ENCODE results near the gene VPS25.

Gene VPS25

DNA sequence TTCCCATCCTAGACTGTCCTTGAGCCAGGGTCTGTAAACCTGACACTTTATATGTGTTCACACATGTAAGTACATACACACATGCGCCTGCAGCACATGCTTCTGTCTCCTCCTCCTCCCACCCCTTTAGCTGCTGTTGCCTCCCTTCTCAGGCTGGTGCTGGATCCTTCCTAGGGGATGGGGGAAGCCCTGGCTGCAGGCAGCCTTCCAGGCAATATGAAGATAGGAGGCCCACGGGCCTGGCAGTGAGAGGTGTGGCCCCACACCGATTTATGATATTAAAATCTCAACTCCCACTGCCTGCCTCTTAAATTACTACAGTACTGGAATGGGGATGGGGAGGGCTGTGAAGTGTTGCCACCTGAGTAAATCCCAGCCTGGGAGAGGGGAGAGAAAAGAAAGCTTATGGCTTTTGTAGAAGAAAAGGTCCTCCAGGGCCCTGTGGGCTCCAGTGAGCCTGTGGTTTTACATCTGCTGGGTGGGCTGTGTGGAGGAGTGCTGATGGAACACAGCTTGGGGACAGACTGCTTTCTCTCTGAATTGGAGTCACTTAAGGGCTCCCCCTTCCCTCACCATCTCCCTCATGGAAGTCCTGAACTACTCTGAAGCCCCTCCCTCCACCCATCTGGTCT lies 6.2 kb downstream of the VPS25 start:
- Mint-ChIP-seq H3K4me3 (peak overlapping the region; percentile 14 to 33), H3K36me3 (ENCODE audit: insufficient read depth) (peaks cover 30% of the 10 kb centered on the region), H3K4me1 (ENCODE audit: low read depth in 2 of 2) (peaks cover 8 to 17% of the 10 kb centered on the region in 2 donors), H3K27me3 (peaks cover 31 to 50% of the 10 kb centered on the region in 2 donors), H3K9me3 (no peaks in the 10 kb centered on the region), H3K27ac (no peak overlapping the region)
- DNase-seq (no peak), ATAC-seq (replicated peaks) (no peak)

DNA sequence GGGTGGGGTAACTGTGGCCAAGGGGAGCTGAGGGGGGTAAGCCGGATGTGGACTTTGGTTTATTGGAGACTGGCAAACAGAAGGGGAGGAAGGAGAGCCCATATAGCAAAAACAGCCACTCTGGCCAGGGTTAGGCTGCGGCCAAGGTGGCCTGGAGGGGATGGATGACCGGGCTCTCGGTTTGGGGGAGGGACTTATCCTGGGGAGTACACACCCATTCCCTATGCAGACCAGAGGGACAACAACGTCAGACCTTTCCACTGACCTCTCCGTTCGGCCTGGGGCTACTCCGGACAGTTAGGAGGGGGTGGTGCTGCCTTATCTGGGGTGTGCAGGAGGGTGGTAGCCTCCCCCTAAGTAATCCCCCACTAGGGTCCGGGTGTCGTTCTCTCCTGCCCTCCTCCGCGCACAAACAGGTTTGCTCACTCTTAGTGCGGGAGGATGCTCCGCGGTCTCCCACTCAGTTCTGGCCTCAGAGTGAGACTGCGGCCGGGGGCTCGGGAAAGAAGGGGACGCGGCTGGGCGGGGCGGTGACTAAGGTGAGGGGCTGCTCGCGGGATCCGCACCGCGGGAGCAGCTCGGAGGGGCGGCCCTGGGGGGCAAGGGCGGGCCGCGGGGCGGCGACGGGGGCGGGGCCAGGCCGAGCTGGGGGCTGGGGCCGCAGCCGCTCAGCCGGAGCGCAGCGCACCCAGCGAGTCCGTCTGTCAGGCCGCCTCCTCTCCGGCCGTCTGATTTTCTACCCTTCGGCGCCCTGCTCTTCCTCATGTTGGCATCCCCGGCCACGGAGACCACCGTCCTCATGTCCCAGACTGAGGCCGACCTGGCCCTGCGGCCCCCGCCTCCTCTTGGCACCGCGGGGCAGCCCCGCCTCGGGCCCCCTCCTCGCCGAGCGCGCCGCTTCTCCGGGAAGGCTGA lies 6.9 kb downstream of the VPS25 start, which contains the start of gene WNK4:
WNK4 (plus strand) TSS at position 675 of the 915 bp plus-strand sequence; CDS start at position 764, 89 bp downstream.
- no peaks in the 10 kb centered on the region for H3K9me3 Mint-ChIP-seq
- DNase-seq (no peak), ATAC-seq (replicated peaks) (no peak)
- no peak within 1 kb of the TSS for H3K27ac Mint-ChIP-seq
- H3K27me3 Mint-ChIP-seq, result peaks cover 39 to 58% of the 10 kb centered on the region in 2 donors
- H3K4me1 Mint-ChIP-seq (ENCODE audit: low read depth in 2 of 2), result peaks cover 13 to 23% of the 10 kb centered on the region in 2 donors
- H3K4me3 Mint-ChIP-seq, result peak within 1 kb of the TSS; percentile 14 to 33
- peaks cover 25% of the 10 kb centered on the region for H3K36me3 Mint-ChIP-seq (ENCODE audit: insufficient read depth)

DNA sequence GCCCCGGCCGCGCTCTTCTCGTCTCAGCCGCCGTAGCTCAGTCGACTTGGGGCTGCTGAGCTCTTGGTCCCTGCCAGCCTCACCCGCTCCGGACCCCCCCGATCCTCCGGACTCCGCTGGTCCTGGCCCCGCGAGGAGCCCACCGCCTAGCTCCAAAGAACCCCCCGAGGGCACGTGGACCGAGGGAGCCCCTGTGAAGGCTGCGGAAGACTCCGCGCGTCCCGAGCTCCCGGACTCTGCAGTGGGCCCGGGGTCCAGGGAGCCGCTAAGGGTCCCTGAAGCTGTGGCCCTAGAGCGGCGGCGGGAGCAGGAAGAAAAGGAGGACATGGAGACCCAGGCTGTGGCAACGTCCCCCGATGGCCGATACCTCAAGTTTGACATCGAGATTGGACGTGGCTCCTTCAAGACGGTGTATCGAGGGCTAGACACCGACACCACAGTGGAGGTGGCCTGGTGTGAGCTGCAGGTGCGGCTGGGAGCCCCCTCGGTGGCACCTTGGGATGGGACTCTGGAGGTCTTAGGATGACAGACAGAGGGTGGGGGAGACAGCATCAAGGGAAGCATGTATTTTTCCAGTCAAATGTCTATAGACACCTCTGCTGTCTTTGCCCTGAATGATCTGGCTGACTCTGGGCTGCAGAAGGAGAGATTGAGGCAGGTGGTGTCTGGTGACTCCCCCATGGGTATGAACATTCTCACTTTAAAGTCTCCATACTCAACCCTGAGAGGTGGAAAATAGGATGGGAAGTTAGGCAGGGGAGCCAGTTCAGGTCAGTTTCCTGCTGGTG lies 7.8 kb downstream of the VPS25 start:
- DNase-seq (no peak), ATAC-seq (replicated peaks) (no peak)
- H3K9me3 Mint-ChIP-seq, result no peaks in the 10 kb centered on the region
- peak overlapping the region in 1 of 2 donors; percentile 10 for H3K4me3 Mint-ChIP-seq
- no peak overlapping the region for H3K27ac Mint-ChIP-seq
- H3K27me3 Mint-ChIP-seq, result peaks cover 47 to 67% of the 10 kb centered on the region in 2 donors
- peaks cover 25% of the 10 kb centered on the region for H3K36me3 Mint-ChIP-seq (ENCODE audit: insufficient read depth)
- H3K4me1 Mint-ChIP-seq (ENCODE audit: low read depth in 2 of 2), result peaks cover 17 to 26% of the 10 kb centered on the region in 2 donors

DNA sequence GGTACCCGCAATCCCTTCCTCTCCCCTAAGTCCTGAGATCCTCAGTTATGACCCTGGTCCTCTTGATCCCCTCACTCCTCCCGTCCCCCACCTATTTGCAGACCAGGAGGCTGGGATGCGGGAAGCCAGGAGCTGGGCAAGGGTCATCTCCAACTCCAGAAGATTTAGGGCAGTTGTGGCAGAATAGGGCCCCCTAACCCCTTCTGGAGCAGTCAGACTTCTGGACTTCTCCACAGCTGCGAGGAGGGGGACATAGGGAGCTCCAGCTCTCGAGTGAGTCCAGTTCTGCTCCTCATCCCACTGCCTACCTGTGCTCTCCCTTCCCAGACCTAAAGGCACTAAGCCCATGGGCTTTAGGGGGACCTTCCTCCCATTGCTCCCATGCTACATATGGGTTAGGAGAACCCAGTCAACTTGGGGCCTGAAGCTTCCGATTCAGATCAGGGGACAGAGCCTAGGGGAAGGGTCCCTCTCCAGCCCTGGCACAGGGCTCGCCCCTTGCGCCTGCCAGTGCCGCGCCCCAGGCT lies 8.5 kb downstream of the VPS25 start:
- no peak overlapping the region for H3K4me3 Mint-ChIP-seq
- H3K36me3 Mint-ChIP-seq (ENCODE audit: insufficient read depth), result peaks cover 24% of the 10 kb centered on the region
- H3K27ac Mint-ChIP-seq, result no peak overlapping the region
- H3K27me3 Mint-ChIP-seq, result peaks cover 50 to 73% of the 10 kb centered on the region in 2 donors
- DNase-seq (no peak), ATAC-seq (replicated peaks) (no peak)
- H3K9me3 Mint-ChIP-seq, result no peaks in the 10 kb centered on the region
- H3K4me1 Mint-ChIP-seq (ENCODE audit: low read depth in 2 of 2), result peaks cover 17 to 26% of the 10 kb centered on the region in 2 donors

DNA sequence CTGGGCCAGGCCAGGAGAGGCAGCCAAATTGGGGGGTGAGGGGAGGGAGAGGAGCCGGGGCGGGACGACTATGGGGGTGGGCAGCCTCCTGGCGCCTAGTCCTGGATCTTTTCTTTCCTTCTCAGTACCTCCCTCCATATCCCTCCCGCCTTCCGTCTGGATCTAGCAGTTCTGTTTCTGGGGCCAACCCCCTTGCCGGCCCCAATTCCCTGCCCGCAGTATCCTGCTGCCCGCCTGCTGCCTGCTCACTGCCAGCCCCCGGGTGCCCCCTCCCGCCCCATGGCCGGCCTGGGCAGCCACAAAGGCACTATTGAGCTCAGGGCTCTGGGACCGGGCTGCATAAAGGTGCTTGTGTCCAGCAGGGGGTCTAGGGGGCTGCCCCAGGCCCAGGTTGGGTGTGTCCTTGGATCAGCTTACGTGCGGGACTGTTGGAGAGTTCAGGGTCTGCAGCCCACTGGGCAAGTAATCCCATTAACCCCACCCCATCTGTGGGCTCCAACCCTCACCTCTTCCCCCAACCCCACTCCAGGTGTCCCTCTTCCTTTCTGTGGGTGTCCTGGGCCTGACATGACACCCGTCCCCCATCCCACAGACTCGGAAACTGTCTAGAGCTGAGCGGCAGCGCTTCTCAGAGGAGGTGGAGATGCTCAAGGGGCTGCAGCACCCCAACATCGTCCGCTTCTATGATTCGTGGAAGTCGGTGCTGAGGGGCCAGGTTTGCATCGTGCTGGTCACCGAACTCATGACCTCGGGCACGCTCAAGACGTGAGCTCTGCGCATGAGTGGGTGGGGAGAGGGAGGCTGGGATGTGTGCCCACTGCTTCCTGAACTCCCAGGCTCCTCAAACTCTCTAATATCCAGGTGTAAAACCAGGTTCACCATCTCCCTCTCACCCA lies 9.2 kb downstream of the VPS25 start:
- Mint-ChIP-seq H3K27me3 (peaks cover 56 to 80% of the 10 kb centered on the region in 2 donors), H3K36me3 (ENCODE audit: insufficient read depth) (peaks cover 17% of the 10 kb centered on the region), H3K27ac (no peak overlapping the region), H3K4me1 (ENCODE audit: low read depth in 2 of 2) (peaks cover 17 to 26% of the 10 kb centered on the region in 2 donors), H3K9me3 (no peaks in the 10 kb centered on the region), H3K4me3 (no peak overlapping the region)
- ATAC-seq (replicated peaks) (no peak), DNase-seq (no peak)

DNA sequence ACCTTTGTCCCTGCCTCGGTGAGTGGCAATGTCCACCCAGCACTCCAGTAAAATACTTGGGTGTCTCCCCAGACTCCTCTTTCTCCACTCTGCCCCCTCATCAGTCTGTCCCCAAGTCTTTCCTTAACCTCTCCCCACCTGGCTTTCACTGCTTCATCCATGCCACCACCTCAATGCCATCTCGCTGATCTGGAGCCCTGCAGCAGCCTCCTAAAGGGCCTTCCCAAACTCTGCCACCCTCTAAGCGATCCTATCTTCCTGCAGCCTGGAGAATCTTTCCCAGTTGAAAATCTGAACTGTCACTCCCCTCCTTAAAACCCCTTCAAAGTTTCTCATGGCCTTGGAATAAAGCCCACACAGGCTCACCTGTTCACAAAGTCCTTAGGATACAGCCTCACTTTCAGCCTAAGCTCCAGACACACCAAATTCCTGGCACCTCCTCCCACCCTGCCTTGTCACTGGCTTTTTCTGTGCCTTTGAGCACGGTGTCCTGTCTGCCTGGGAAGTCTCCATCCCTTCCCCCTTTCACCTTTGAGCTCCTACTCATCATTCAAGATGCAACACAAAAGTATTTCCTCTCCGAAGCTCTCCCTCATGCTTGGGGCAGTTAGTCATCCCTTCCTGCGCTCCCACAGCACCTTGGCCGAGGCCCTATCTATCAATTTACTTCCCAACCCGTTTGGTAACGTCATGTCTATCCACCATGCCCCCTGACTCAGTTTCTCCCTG lies 10.0 kb downstream of the VPS25 start:
- Mint-ChIP-seq H3K9me3 (no peaks in the 10 kb centered on the region), H3K4me3 (no peak overlapping the region), H3K4me1 (ENCODE audit: low read depth in 2 of 2) (peaks cover 17 to 26% of the 10 kb centered on the region in 2 donors), H3K36me3 (ENCODE audit: insufficient read depth) (peaks cover 12% of the 10 kb centered on the region), H3K27ac (no peak overlapping the region), H3K27me3 (peaks cover 64 to 88% of the 10 kb centered on the region in 2 donors)
- DNase-seq, result no peak
- ATAC-seq (replicated peaks), result no peak

DNA sequence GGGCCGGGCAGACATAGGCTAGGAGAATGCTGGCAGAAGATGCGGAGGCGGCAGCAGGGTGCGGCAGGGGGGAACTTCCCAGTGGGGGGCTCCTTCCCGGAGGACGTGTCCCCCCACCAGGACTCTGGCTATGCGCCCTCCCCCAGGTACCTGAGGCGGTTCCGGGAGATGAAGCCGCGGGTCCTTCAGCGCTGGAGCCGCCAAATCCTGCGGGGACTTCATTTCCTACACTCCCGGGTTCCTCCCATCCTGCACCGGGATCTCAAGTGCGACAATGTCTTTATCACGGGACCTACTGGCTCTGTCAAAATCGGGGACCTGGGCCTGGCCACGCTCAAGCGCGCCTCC lies 10.5 kb downstream of the VPS25 start:
- H3K4me1 Mint-ChIP-seq (ENCODE audit: low read depth in 2 of 2), result peaks cover 17 to 26% of the 10 kb centered on the region in 2 donors

DNA sequence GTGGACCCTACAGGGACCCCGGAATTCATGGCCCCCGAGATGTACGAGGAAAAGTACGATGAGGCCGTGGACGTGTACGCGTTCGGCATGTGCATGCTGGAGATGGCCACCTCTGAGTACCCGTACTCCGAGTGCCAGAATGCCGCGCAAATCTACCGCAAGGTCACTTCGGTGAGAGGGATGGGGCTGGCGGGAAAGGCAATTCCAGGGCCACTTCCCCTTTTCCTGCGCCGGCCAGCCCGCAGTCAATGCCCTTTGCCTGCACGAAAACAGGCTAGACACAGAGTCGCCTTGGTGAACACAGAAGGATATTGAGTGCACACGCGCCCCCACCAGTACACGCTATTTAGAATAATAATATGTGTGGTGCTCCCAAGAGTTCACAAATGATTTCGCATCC lies 11.2 kb downstream of the VPS25 start:
- no peak for ATAC-seq (replicated peaks)
- H3K27ac Mint-ChIP-seq, result no peak overlapping the region
- peaks cover 4% of the 10 kb centered on the region for H3K36me3 Mint-ChIP-seq (ENCODE audit: insufficient read depth)
- H3K9me3 Mint-ChIP-seq, result no peaks in the 10 kb centered on the region
- H3K4me1 Mint-ChIP-seq (ENCODE audit: low read depth in 2 of 2), result peaks cover 14 to 22% of the 10 kb centered on the region in 2 donors
- H3K4me3 Mint-ChIP-seq, result peak overlapping the region; percentile 8 to 37
- DNase-seq, result no peak
- peaks cover 70 to 94% of the 10 kb centered on the region in 2 donors for H3K27me3 Mint-ChIP-seq

More for the DNA sequence above, 10.5 kb downstream of the VPS25 start:
- ATAC-seq (replicated peaks) (no peak), DNase-seq (no peak)
- peaks cover 66 to 94% of the 10 kb centered on the region in 2 donors for H3K27me3 Mint-ChIP-seq
- no peak overlapping the region for H3K4me3 Mint-ChIP-seq
- no peaks in the 10 kb centered on the region for H3K9me3 Mint-ChIP-seq
- H3K36me3 Mint-ChIP-seq (ENCODE audit: insufficient read depth), result peaks cover 11% of the 10 kb centered on the region
- H3K27ac Mint-ChIP-seq, result no peak overlapping the region

DNA sequence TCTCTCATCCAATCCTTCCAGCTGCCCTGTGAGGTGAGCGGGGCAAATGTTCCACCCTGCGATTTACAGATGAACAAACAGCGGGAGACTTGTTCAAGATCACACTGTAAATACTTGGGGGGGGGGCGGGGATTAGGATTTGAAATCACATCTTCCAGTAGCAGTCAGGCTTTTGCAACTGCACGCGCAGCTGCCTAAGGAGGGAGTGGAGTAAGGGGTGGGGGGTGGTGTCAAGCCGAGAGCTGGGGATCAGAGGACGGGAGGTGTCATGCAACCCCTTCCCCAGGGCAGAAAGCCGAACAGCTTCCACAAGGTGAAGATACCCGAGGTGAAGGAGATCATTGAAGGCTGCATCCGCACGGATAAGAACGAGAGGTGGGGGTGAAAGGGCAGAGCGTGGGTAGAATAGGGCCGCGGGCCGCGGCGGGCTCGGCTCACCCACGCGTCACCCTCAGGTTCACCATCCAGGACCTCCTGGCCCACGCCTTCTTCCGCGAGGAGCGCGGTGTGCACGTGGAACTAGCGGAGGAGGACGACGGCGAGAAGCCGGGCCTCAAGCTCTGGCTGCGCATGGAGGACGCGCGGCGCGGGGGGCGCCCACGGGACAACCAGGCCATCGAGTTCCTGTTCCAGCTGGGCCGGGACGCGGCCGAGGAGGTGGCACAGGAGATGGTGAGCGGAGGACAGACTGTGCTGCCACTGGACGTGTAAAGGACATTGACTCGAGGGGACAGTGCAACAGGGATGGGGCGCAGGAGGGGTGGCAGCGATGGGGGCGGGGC lies 11.8 kb downstream of the VPS25 start:
- no peaks in the 10 kb centered on the region for H3K9me3 Mint-ChIP-seq
- peaks cover 73 to 88% of the 10 kb centered on the region in 2 donors for H3K27me3 Mint-ChIP-seq
- ATAC-seq (replicated peaks), result peak; percentile 53
- H3K4me1 Mint-ChIP-seq (ENCODE audit: low read depth in 2 of 2), result peaks cover 9 to 17% of the 10 kb centered on the region in 2 donors
- no peak for DNase-seq
- peak overlapping the region; percentile 8 to 37 for H3K4me3 Mint-ChIP-seq
- H3K36me3 Mint-ChIP-seq (ENCODE audit: insufficient read depth), result no peaks in the 10 kb centered on the region
- no peak overlapping the region for H3K27ac Mint-ChIP-seq

DNA sequence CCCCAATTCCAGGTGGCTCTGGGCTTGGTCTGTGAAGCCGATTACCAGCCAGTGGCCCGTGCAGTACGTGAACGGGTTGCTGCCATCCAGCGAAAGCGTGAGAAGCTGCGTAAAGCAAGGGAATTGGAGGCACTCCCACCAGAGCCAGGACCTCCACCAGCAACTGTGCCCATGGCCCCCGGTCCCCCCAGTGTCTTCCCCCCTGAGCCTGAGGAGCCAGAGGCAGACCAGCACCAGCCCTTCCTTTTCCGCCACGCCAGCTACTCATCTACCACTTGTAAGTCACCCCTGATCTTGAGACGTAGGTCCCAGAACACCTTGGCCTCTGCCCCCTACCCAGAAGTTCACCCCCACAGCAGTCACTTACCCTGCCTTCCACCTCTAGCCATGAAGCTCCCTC lies 14.0 kb downstream of the VPS25 start:
- H3K4me3 Mint-ChIP-seq, result no peak overlapping the region
- ATAC-seq (replicated peaks) (no peak), DNase-seq (no peak)
- H3K9me3 Mint-ChIP-seq, result no peaks in the 10 kb centered on the region
- peaks cover 9 to 17% of the 10 kb centered on the region in 2 donors for H3K4me1 Mint-ChIP-seq (ENCODE audit: low read depth in 2 of 2)
- no peaks in the 10 kb centered on the region for H3K36me3 Mint-ChIP-seq (ENCODE audit: insufficient read depth)
- H3K27ac Mint-ChIP-seq, result no peak overlapping the region
- H3K27me3 Mint-ChIP-seq, result peaks cover 67 to 70% of the 10 kb centered on the region in 2 donors

DNA sequence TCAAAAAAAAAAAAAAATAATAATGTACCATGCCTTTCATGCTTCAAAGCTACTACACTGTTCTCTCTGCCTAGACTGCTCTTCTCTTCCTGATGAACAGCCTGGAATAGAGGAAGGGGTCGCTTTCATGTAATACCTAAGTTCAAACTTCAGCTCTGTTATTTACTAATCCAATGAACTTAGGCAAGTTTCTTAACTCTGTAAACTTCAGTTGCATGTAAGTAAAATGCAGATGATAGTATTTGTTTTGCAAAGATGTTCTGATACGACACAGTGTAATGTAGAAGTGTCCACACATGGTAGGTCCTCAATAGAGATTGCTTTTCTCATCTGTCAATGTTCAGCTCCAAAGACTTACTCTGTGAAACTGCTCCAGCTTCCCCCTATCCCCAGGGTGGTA lies 18.7 kb downstream of the VPS25 start:
- ATAC-seq (replicated peaks) (no peak), DNase-seq (no peak)
- no peaks in the 10 kb centered on the region for H3K9me3 Mint-ChIP-seq
- H3K27me3 Mint-ChIP-seq, result peaks cover 23 to 26% of the 10 kb centered on the region in 2 donors
- no peak overlapping the region for H3K4me3 Mint-ChIP-seq
- H3K36me3 Mint-ChIP-seq (ENCODE audit: insufficient read depth), result no peaks in the 10 kb centered on the region
- H3K27ac Mint-ChIP-seq, result no peak overlapping the region
- peaks cover 7 to 18% of the 10 kb centered on the region in 2 donors for H3K4me1 Mint-ChIP-seq (ENCODE audit: low read depth in 2 of 2)

All from effector memory CD8-positive, alpha-beta T cell (primary cell).